ENCODE results near the gene CCSER1. TPM values are rescaled to one million over a fixed set of nuclear protein-coding genes. Genes with fewer than 3 reads are reported as not detected.

Gene CCSER1
- total and polyA plus RNA-seq, 2 donors (not counting 1 experiment from before 2014, with no cell fraction given): 10.7 to 39.5 TPM

- Mint-ChIP-seq H3K9me3 (ENCODE audit: insufficient read depth) (no peaks in the 10 kb centered on the region), H3K27ac (no peak overlapping the region), H3K4me1 (no peaks in the 10 kb centered on the region), H3K27me3 (no peaks in the 10 kb centered on the region), H3K4me3 (no peak overlapping the region)
- H4K20me1 ChIP-seq (ENCODE audit: control insufficient read depth, insufficient read depth, low read length, poor library complexity, severe bottlenecking): no peaks in the 10 kb centered on the region
- no peaks in the 10 kb centered on the region for H3K36me3 ChIP-seq (replicated peaks in 1 of 2; ENCODE audit: control extremely low read depth in 1 of 2, control insufficient read depth in 1 of 2, extremely low read depth in 1 of 2, insufficient read depth in 2 of 2, low read length in 1 of 2)
- intact Hi-C loops (cut with micrococcal nuclease): no loop called here
- no peak overlapping the region for H2AFZ ChIP-seq (ENCODE audit: insufficient read depth, low read depth, low read length, poor library complexity, severe bottlenecking)
- no peaks in the 10 kb centered on the region for H3K9me3 ChIP-seq (ENCODE audit: control extremely low read depth in 1 of 3, control insufficient read depth in 2 of 3, insufficient read depth in 1 of 3, low read length in 2 of 3)
- 92% methylated on average over 4 of the region's 7 CpGs for WGBS (ENCODE audit: insufficient coverage)
- POLR2A ChIA-PET: no interaction called here
- no peak overlapping the region for H3K4me2 ChIP-seq (replicated peaks; ENCODE audit: low read depth, low read length, poor library complexity, severe bottlenecking)
- no peak for TF ChIP-seq EZH2 (IDR thresholded peaks at IDR 0.05; ENCODE audit: borderline replicate concordance, insufficient read depth, low read depth, low read length, poor library complexity, severe bottlenecking)
- TF ChIP-seq CTCF (IDR thresholded peaks at IDR 0.05): no peak
- H3K27ac ChIP-seq (ENCODE audit: low read length in 2 of 2): no peak overlapping the region
- no peak for ATAC-seq (ENCODE audit: low read depth)
- no peak overlapping the region for H3K9ac ChIP-seq (ENCODE audit: low read length)
- H3K4me1 ChIP-seq (ENCODE audit: control insufficient read depth in 2 of 2, insufficient read depth in 2 of 2, low read length in 2 of 2): no peaks in the 10 kb centered on the region
- H3K27me3 ChIP-seq (replicated peaks in 1 of 4; ENCODE audit: control extremely low read depth in 1 of 4, control insufficient read depth in 3 of 4, insufficient read depth in 4 of 4, low read length in 3 of 4): no peaks in the 10 kb centered on the region
- no peaks in the 10 kb centered on the region for H3K79me2 ChIP-seq (ENCODE audit: control insufficient read depth, insufficient read depth, low read length)
- no peak overlapping the region for H3K4me3 ChIP-seq (ENCODE audit: control extremely low read depth in 1 of 5, extremely low read depth in 1 of 5, insufficient read depth in 1 of 5, low read depth in 2 of 5, low read length in 4 of 5)
- no peak for DNase-seq
- CTCF ChIA-PET: no interaction called here
These were observed 823.2 kb downstream of the CCSER1 start for GRCh38 chr4:90950385-90950841.

GRCh38 chr4:90951037-90951436, 823.8 kb downstream of the CCSER1 start:
- ATAC-seq (ENCODE audit: low read depth) (no peak), DNase-seq (no peak)
- H3K27me3 ChIP-seq (replicated peaks in 1 of 4; ENCODE audit: control extremely low read depth in 1 of 4, control insufficient read depth in 3 of 4, insufficient read depth in 4 of 4, low read length in 3 of 4): no peaks in the 10 kb centered on the region
- H3K4me1 ChIP-seq (ENCODE audit: control insufficient read depth in 2 of 2, insufficient read depth in 2 of 2, low read length in 2 of 2): no peaks in the 10 kb centered on the region
- CTCF ChIA-PET: no interaction called here
- H3K36me3 ChIP-seq (replicated peaks in 1 of 2; ENCODE audit: control extremely low read depth in 1 of 2, control insufficient read depth in 1 of 2, extremely low read depth in 1 of 2, insufficient read depth in 2 of 2, low read length in 1 of 2): no peaks in the 10 kb centered on the region
- POLR2A ChIA-PET: no interaction called here
- Mint-ChIP-seq H3K4me3 (no peak overlapping the region), H3K4me1 (no peaks in the 10 kb centered on the region), H3K9me3 (ENCODE audit: insufficient read depth) (no peaks in the 10 kb centered on the region), H3K27ac (no peak overlapping the region), H3K27me3 (no peaks in the 10 kb centered on the region)
- intact Hi-C loops (cut with micrococcal nuclease): no loop called here
- no peak overlapping the region for H3K27ac ChIP-seq (ENCODE audit: low read length in 2 of 2)
- WGBS (ENCODE audit: insufficient coverage): no CpG with 5 or more reads among the region's 2 CpGs
- H3K4me3 ChIP-seq (ENCODE audit: control extremely low read depth in 1 of 5, extremely low read depth in 1 of 5, insufficient read depth in 1 of 5, low read depth in 2 of 5, low read length in 4 of 5): no peak overlapping the region
- no peaks in the 10 kb centered on the region for H3K79me2 ChIP-seq (ENCODE audit: control insufficient read depth, insufficient read depth, low read length)
- no peak overlapping the region for H3K4me2 ChIP-seq (replicated peaks; ENCODE audit: low read depth, low read length, poor library complexity, severe bottlenecking)
- H3K9ac ChIP-seq (ENCODE audit: low read length): no peak overlapping the region
- H4K20me1 ChIP-seq (ENCODE audit: control insufficient read depth, insufficient read depth, low read length, poor library complexity, severe bottlenecking): no peaks in the 10 kb centered on the region
- TF ChIP-seq EZH2 (IDR thresholded peaks at IDR 0.05; ENCODE audit: borderline replicate concordance, insufficient read depth, low read depth, low read length, poor library complexity, severe bottlenecking): no peak
- TF ChIP-seq CTCF (IDR thresholded peaks at IDR 0.05): no peak
- no peaks in the 10 kb centered on the region for H3K9me3 ChIP-seq (ENCODE audit: control extremely low read depth in 1 of 3, control insufficient read depth in 2 of 3, insufficient read depth in 1 of 3, low read length in 2 of 3)
- no peak overlapping the region for H2AFZ ChIP-seq (ENCODE audit: insufficient read depth, low read depth, low read length, poor library complexity, severe bottlenecking)

Data from B cell (primary cell).